HS-27A (cell line): ENCODE results near the gene PELI2.
A peak's percentile ranks its signal among the peaks of the same experiment; 100 is the strongest.

Experiments used
- DNase-seq: peaks from one replicate; pipeline ENCODE4 v3.0.0-alpha.2; 2012; ENCODE audit warnings: low read depth, missing footprints

PELI2 gene

GRCh38 chr14:56206596-56206995 is 88.4 kb downstream of the PELI2 start:
- no peak for DNase-seq

GRCh38 chr14:56207626-56208292 is 89.5 kb downstream of the PELI2 start:
- DNase-seq: no peak

GRCh38 chr14:56208520-56208919 is 90.3 kb downstream of the PELI2 start:
- DNase-seq: no peak

- no peak for DNase-seq
These were observed 92.4 kb downstream of the PELI2 start for GRCh38 chr14:56210571-56210970.

- DNase-seq: no peak
These were observed 92.9 kb downstream of the PELI2 start for GRCh38 chr14:56211084-56211483.

- DNase-seq: no peak
These were observed 93.6 kb downstream of the PELI2 start for GRCh38 chr14:56211844-56212243.

GRCh38 chr14:56212521-56212920 is 94.3 kb downstream of the PELI2 start:
- DNase-seq: no peak

GRCh38 chr14:56213306-56213705 is 95.1 kb downstream of the PELI2 start:
- DNase-seq: no peak

GRCh38 chr14:56215180-56215579 is 97.0 kb downstream of the PELI2 start:
- DNase-seq: no peak

GRCh38 chr14:56216626-56217379 is 98.6 kb downstream of the PELI2 start:
- no peak for DNase-seq

- no peak for DNase-seq
These were observed 99.3 kb downstream of the PELI2 start for GRCh38 chr14:56217380-56218045.

- no peak for DNase-seq
These were observed 101.6 kb downstream of the PELI2 start for GRCh38 chr14:56219666-56220413.

GRCh38 chr14:56221382-56222128 is 103.3 kb downstream of the PELI2 start:
- no peak for DNase-seq

GRCh38 chr14:56224229-56224628 is 106.0 kb downstream of the PELI2 start:
- DNase-seq: no peak

- DNase-seq: no peak
These were observed 106.8 kb downstream of the PELI2 start for GRCh38 chr14:56224691-56225681.

- DNase-seq: no peak
These were observed 117.2 kb downstream of the PELI2 start for GRCh38 chr14:56235388-56235787.

- DNase-seq: no peak
These were observed 119.2 kb downstream of the PELI2 start for GRCh38 chr14:56237398-56237797.

- DNase-seq: no peak
These were observed 123.2 kb downstream of the PELI2 start for GRCh38 chr14:56241461-56241860.

GRCh38 chr14:56243110-56243509 is 124.9 kb downstream of the PELI2 start:
- no peak for DNase-seq

GRCh38 chr14:56244138-56244789 is 126.1 kb downstream of the PELI2 start:
- DNase-seq: peak; percentile 71
